IPS-11a (cell line): Measurements from ENCODE around the gene TAOK1.
"Not testable (repeated sequence)": the region's sequence is repeated elsewhere in the genome, so short reads cannot be mapped to it uniquely, and the experiment has no call there.

ENCODE experiments used
- H3K4me3 ChIP-seq: one replicate; pipeline ENCODE4 v1.5.1; 2013; ENCODE audit warnings: low read depth, low read length, control low read depth

The TAOK1 gene

GRCh38 chr17:29389982-29390850 lies at the start of gene TAOK1:
Gene TAOK1 (plus strand): TSS chr17:29390363. CDS start chr17:29451549, 61,186 bp downstream.
- H3K4me3 ChIP-seq: peak within 1 kb of the TSS; percentile 93

- no peak overlapping the region for H3K4me3 ChIP-seq
Measured at GRCh38 chr17:29341726-29342125, 48.4 kb upstream of the TAOK1 start.

GRCh38 chr17:29342158-29342765 lies 47.9 kb upstream of the TAOK1 start:
- H3K4me3 ChIP-seq: no peak overlapping the region

- no peak overlapping the region for H3K4me3 ChIP-seq
Measured at GRCh38 chr17:29344201-29344856, 45.8 kb upstream of the TAOK1 start.

GRCh38 chr17:29345066-29345465 lies 45.1 kb upstream of the TAOK1 start:
- H3K4me3 ChIP-seq: no peak overlapping the region

- H3K4me3 ChIP-seq: not testable (repeated sequence)
Measured at GRCh38 chr17:29345470-29345869, 44.7 kb upstream of the TAOK1 start.

GRCh38 chr17:29346462-29346861 lies 43.7 kb upstream of the TAOK1 start:
- no peak overlapping the region for H3K4me3 ChIP-seq

GRCh38 chr17:29347831-29348629 lies 42.1 kb upstream of the TAOK1 start:
- H3K4me3 ChIP-seq: no peak overlapping the region

GRCh38 chr17:29349409-29349808 lies 40.8 kb upstream of the TAOK1 start:
- H3K4me3 ChIP-seq: no peak overlapping the region

GRCh38 chr17:29352146-29352545 lies 38.0 kb upstream of the TAOK1 start:
- H3K4me3 ChIP-seq: no peak overlapping the region

GRCh38 chr17:29357232-29357631 lies 32.9 kb upstream of the TAOK1 start:
- H3K4me3 ChIP-seq: no peak overlapping the region

GRCh38 chr17:29357821-29358232 lies 32.3 kb upstream of the TAOK1 start:
- H3K4me3 ChIP-seq: no peak overlapping the region

- H3K4me3 ChIP-seq: no peak overlapping the region
Measured at GRCh38 chr17:29358416-29358815, 31.7 kb upstream of the TAOK1 start.

GRCh38 chr17:29359777-29360176 lies 30.4 kb upstream of the TAOK1 start:
- H3K4me3 ChIP-seq: no peak overlapping the region

- no peak overlapping the region for H3K4me3 ChIP-seq
Measured at GRCh38 chr17:29363716-29364115, 26.4 kb upstream of the TAOK1 start.

- no peak overlapping the region for H3K4me3 ChIP-seq
Measured at GRCh38 chr17:29364691-29365090, 25.5 kb upstream of the TAOK1 start.

- no peak overlapping the region for H3K4me3 ChIP-seq
Measured at GRCh38 chr17:29368161-29368560, 22.0 kb upstream of the TAOK1 start.

- H3K4me3 ChIP-seq: no peak overlapping the region
Measured at GRCh38 chr17:29368926-29369325, 21.2 kb upstream of the TAOK1 start.

- H3K4me3 ChIP-seq: no peak overlapping the region
Measured at GRCh38 chr17:29369831-29370735, 20.1 kb upstream of the TAOK1 start.

GRCh38 chr17:29376667-29377270 lies 13.4 kb upstream of the TAOK1 start:
- H3K4me3 ChIP-seq: no peak overlapping the region
